Upper lobe of left lung (tissue), 4 donors: Measurements from ENCODE around the gene IQCB1.

Source experiments
- POLR2A ChIP-seq, 4 donors: fragments of 450-650 bp; IDR thresholded peaks; one replicate each; pipeline ENCODE4 v1.5.1; 2016 to 2017; ENCODE audit warnings: antibody characterized with exemption in 4 of 4, mild to moderate bottlenecking in 2 of 4
- POLR2AphosphoS5 ChIP-seq, 2 donors: sonication (generic); formaldehyde crosslinking; IDR thresholded peaks; one replicate each; pipeline ENCODE4 v1.5.1; 2017; ENCODE audit warnings: antibody characterized with exemption in 2 of 2
- TF ChIP-seq, protein P1 (sequence below), 6 experiments: fragments of 450-650 bp in 4 of 6; fragments of 200-600 bp in 2 of 6; sonication (generic) in 2 of 6; IDR thresholded peaks; one replicate each; pipeline ENCODE4 v1.5.1; 2016 to 2019; ENCODE audit warnings: antibody characterized with exemption in 6 of 6

DNA sequence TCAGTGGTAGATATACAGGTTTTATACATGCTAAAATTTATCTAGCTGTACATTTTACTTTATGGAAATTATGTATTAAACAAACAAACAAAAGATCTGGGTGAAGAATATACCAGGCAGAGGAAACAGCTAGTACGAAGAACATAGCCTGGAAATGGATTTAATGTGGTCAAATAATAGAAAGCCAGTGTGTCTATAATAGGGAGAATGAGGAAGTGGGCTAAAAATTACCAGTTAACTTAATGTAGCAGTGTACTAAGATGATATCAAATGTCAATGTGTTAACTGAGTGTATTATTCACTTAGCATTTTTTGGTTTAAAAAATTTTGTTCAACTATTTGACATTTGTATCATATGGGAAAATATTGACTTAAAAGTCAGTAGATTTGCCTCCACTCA lies 36.6 kb upstream of the IQCB1 start:
- TF ChIP-seq, protein P1, sequence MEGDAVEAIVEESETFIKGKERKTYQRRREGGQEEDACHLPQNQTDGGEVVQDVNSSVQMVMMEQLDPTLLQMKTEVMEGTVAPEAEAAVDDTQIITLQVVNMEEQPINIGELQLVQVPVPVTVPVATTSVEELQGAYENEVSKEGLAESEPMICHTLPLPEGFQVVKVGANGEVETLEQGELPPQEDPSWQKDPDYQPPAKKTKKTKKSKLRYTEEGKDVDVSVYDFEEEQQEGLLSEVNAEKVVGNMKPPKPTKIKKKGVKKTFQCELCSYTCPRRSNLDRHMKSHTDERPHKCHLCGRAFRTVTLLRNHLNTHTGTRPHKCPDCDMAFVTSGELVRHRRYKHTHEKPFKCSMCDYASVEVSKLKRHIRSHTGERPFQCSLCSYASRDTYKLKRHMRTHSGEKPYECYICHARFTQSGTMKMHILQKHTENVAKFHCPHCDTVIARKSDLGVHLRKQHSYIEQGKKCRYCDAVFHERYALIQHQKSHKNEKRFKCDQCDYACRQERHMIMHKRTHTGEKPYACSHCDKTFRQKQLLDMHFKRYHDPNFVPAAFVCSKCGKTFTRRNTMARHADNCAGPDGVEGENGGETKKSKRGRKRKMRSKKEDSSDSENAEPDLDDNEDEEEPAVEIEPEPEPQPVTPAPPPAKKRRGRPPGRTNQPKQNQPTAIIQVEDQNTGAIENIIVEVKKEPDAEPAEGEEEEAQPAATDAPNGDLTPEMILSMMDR (IDR thresholded peaks at IDR 0.05) = no peak
- TF ChIP-seq POLR2A (IDR thresholded peaks at IDR 0.05) (no peak), POLR2AphosphoS5 (IDR thresholded peaks at IDR 0.05) (no peak)
